Loucy (cell line): ENCODE measurements around the gene SUPT20HL2.
"Not testable (repeated sequence)": the region's sequence is repeated elsewhere in the genome, so short reads cannot be mapped to it uniquely, and the experiment has no call there.

Experiments
- H2AFZ ChIP-seq: fragments of 200-600 bp; sonication (generic); 2 replicates; pipeline ENCODE4 v1.6.0; 2016; ENCODE audit warnings: antibody characterized with exemption, mild to moderate bottlenecking, low read length, moderate library complexity
- H3F3A ChIP-seq: fragments of 200-600 bp; 2 replicates; pipeline ENCODE4 v1.6.0; 2016; ENCODE audit warnings: antibody characterized with exemption, low read depth, mild to moderate bottlenecking
- H3K27me3 ChIP-seq: fragments of 200-600 bp; sonication (generic); 2 replicates; pipeline ENCODE4 v1.6.1; 2014; ENCODE audit warnings: low read length, mild to moderate bottlenecking; ENCODE audit not compliant: insufficient read depth, poor library complexity, severe bottlenecking
- H3K36me3 ChIP-seq: fragments of 200-600 bp; sonication (generic); 2 replicates; pipeline ENCODE4 v1.6.1; 2016; ENCODE audit warnings: low read length; ENCODE audit not compliant: insufficient read depth
- H3K4me1 ChIP-seq: fragments of 200-600 bp; sonication (generic); 2 replicates; pipeline ENCODE4 v1.5.1; 2014; ENCODE audit warnings: low read length, mild to moderate bottlenecking; ENCODE audit not compliant: insufficient read depth, poor library complexity, severe bottlenecking
- H3K4me2 ChIP-seq: fragments of 200-600 bp; sonication (generic); 2 replicates; pipeline ENCODE4 v1.6.0; 2014; ENCODE audit warnings: antibody characterized with exemption, low read length, low read depth, mild to moderate bottlenecking; ENCODE audit not compliant: poor library complexity, severe bottlenecking
- H3K4me3 ChIP-seq: fragments of 200-600 bp; sonication (generic); 2 replicates; pipeline ENCODE4 v1.5.1; 2014; ENCODE audit warnings: low read length, mild to moderate bottlenecking, mixed read lengths; ENCODE audit not compliant: poor library complexity, severe bottlenecking
- H3K79me2 ChIP-seq: fragments of 200-600 bp; sonication (generic); 2 replicates; pipeline ENCODE4 v1.6.1; 2014; ENCODE audit warnings: low read length; ENCODE audit not compliant: insufficient read depth
- H3K9ac ChIP-seq: fragments of 200-600 bp; sonication (generic); 2 replicates; pipeline ENCODE4 v1.6.0; 2014; ENCODE audit warnings: mild to moderate bottlenecking, low read depth, low read length, moderate library complexity; ENCODE audit not compliant: poor library complexity, severe bottlenecking
- H3K9me2 ChIP-seq: fragments of 200-600 bp; sonication (generic); replicated peaks from 2 replicates; pipeline ENCODE4 v1.6.1; 2016; ENCODE audit warnings: low read depth, low read length, mixed read lengths
- H3K9me3 ChIP-seq: fragments of 200-600 bp; sonication (generic); 2 replicates; pipeline ENCODE4 v1.6.1; 2014; ENCODE audit warnings: mild to moderate bottlenecking, antibody characterized with exemption, low read length, low read depth; ENCODE audit not compliant: insufficient read depth
- H4K20me1 ChIP-seq: fragments of 200-600 bp; sonication (generic); 2 replicates; pipeline ENCODE4 v1.6.0; 2014; ENCODE audit warnings: antibody characterized with exemption, low read length, mild to moderate bottlenecking; ENCODE audit not compliant: insufficient read depth, poor library complexity, severe bottlenecking
- CTCF ChIP-seq: fragments of 200-600 bp; sonication (generic); conservative IDR thresholded peaks from 2 replicates; pipeline ENCODE4 v1.5.1; 2014; ENCODE audit warnings: mild to moderate bottlenecking, antibody characterized with exemption, low read length
- EZH2phosphoT487 ChIP-seq: fragments of 200-600 bp; IDR thresholded peaks from 2 replicates; pipeline ENCODE4 v1.6.1; 2018; ENCODE audit warnings: antibody characterized with exemption, mild to moderate bottlenecking, moderate library complexity, borderline replicate concordance

SUPT20HL2 gene

GRCh38 chrX:24314019-24314635 lies at the start of gene SUPT20HL2:
TSS of gene SUPT20HL2 (minus strand) at chrX:24314069. CDS start at chrX:24313315, 754 bp downstream.
- Histone ChIP-seq H4K20me1 (no peaks in the 10 kb centered on the region), H3F3A (no peaks in the 10 kb centered on the region), H3K4me2 (no peak within 1 kb of the TSS), H3K4me3 (no peak within 1 kb of the TSS), H3K4me1 (no peaks in the 10 kb centered on the region), H3K79me2 (no peaks in the 10 kb centered on the region), H3K9me3 (no peaks in the 10 kb centered on the region), H3K36me3 (no peaks in the 10 kb centered on the region), H3K9me2 (no peaks in the 10 kb centered on the region), H3K9ac (no peak within 1 kb of the TSS), H3K27me3 (no peaks in the 10 kb centered on the region), H2AFZ (no peak within 1 kb of the TSS)
- TF ChIP-seq EZH2phosphoT487 (no peak), CTCF (no peak)

- not testable (repeated sequence) for H3K4me2 ChIP-seq, H3K36me3 ChIP-seq, H3K79me2 ChIP-seq, H3K27me3 ChIP-seq, H3K9me3 ChIP-seq, H3F3A ChIP-seq, H3K4me1 ChIP-seq, H2AFZ ChIP-seq, H3K9ac ChIP-seq, H4K20me1 ChIP-seq, H3K4me3 ChIP-seq, H3K9me2 ChIP-seq
Observed at GRCh38 chrX:24362089-24362745, 48.3 kb upstream of the SUPT20HL2 start.

DNA sequence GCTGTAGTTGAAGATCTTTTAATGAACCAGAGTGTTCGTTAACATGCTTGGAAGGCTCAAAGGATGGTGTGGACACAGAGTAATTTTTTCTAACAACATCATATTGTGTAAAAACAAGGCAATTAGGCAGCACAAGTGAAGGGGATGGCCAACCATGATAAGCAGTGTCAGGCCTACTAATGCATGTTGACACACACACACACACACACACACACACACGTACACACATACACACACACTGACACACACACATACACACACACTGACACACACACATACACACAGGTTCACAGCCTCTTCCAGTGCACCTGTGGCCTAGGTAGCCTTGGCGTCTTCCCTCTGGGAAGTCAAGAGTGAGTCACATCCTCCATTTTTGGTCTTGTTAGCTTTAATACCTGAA lies 46.4 kb upstream of the SUPT20HL2 start, which contains the start of gene SUPT20HL1:
Gene SUPT20HL1, plus strand, starts transcription at position 368 of the 400 bp plus-strand sequence. CDS start 2,122 bp downstream, outside the sequence.
- no peaks in the 10 kb centered on the region for H3K36me3 ChIP-seq
- no peak within 1 kb of the TSS for H3K9ac ChIP-seq
- peaks cover 10% of the 10 kb centered on the region for H3K4me1 ChIP-seq
- no peak within 1 kb of the TSS for H3K4me2 ChIP-seq
- H4K20me1 ChIP-seq: no peaks in the 10 kb centered on the region
- H2AFZ ChIP-seq: no peak within 1 kb of the TSS
- H3K79me2 ChIP-seq: no peaks in the 10 kb centered on the region
- TF ChIP-seq CTCF (no peak), EZH2phosphoT487 (no peak)
- no peaks in the 10 kb centered on the region for H3F3A ChIP-seq
- no peaks in the 10 kb centered on the region for H3K27me3 ChIP-seq
- no peaks in the 10 kb centered on the region for H3K9me2 ChIP-seq
- H3K9me3 ChIP-seq: no peaks in the 10 kb centered on the region
- H3K4me3 ChIP-seq: no peak within 1 kb of the TSS
